Common myeloid progenitor, CD34-positive (primary cell): Measurements from ENCODE around the gene AK1.

ENCODE experiments used
- CTCF ChIA-PET: fragments of 350-600 bp; sonication (Branson Sonifier 250); formaldehyde crosslinking; loops from one replicate; lab custom pipeline; 2021; ENCODE audit warnings: antibody characterized with exemption; lab: Charles Lee
- POLR2A ChIA-PET: fragments of 350-600 bp; sonication (Branson Sonifier 250); formaldehyde crosslinking; loops from one replicate; lab custom pipeline; 2021; ENCODE audit warnings: antibody characterized with exemption; lab: Charles Lee
- DNase-seq, 3 donors: peaks; one replicate each; pipeline versions ENCODE4 v3.0.0 to v3.0.0-alpha.2; 2013
- H3K27ac ChIP-seq, 2 experiments: 1 replicate in 1 of 2; 2 replicates in 1 of 2; pipeline ENCODE4 v1.7.0; 2013; ENCODE audit warnings: inconsistent platforms in 2 of 2, low read length in 2 of 2, mild to moderate bottlenecking in 2 of 2, low read depth in 1 of 2, moderate library complexity in 1 of 2; ENCODE audit not compliant: severe bottlenecking in 2 of 2, insufficient read depth in 1 of 2, poor library complexity in 1 of 2
- H3K27me3 ChIP-seq, 5 experiments: replicated peaks in 2 of 5; 1 replicate in 3 of 5; 2 replicates in 2 of 5; pipeline versions ENCODE4 v1.6.1 to v1.7.0; 2013; ENCODE audit warnings: low read length in 4 of 5, mild to moderate bottlenecking in 2 of 5, moderate library complexity in 2 of 5, inconsistent platforms in 1 of 5; ENCODE audit not compliant: insufficient read depth in 5 of 5, control insufficient read depth in 4 of 5
- H3K36me3 ChIP-seq, 4 experiments: 1 replicate in 2 of 4; 2 replicates in 2 of 4; pipeline versions ENCODE4 v1.6.1 to v1.7.0; 2013; ENCODE audit warnings: low read length in 3 of 4, control low read depth in 1 of 4, mild to moderate bottlenecking in 1 of 4; ENCODE audit not compliant: control insufficient read depth in 4 of 4, insufficient read depth in 4 of 4
- H3K4me1 ChIP-seq, 4 experiments: 1 replicate in 3 of 4; 2 replicates in 1 of 4; pipeline versions ENCODE4 v1.6.1 to v1.7.1; 2013; ENCODE audit warnings: low read length in 3 of 4, mild to moderate bottlenecking in 3 of 4, control low read depth in 1 of 4, inconsistent platforms in 1 of 4, moderate library complexity in 1 of 4; ENCODE audit not compliant: control insufficient read depth in 4 of 4, insufficient read depth in 4 of 4; ENCODE audit errors: control extremely low read depth in 1 of 4
- H3K4me3 ChIP-seq, 7 experiments: 1 replicate in 4 of 7; 2 replicates in 3 of 7; pipeline versions ENCODE4 v1.5.1 to v1.7.0; 2013; ENCODE audit warnings: mild to moderate bottlenecking in 7 of 7, low read length in 6 of 7, moderate library complexity in 6 of 7, inconsistent platforms in 2 of 7, low read depth in 2 of 7, control low read depth in 1 of 7; ENCODE audit not compliant: insufficient read depth in 4 of 7, control insufficient read depth in 1 of 7; ENCODE audit errors: extremely low read depth in 1 of 7
- H3K9me3 ChIP-seq, 5 experiments: 1 replicate in 4 of 5; 2 replicates in 1 of 5; pipeline versions ENCODE4 v1.6.1 to v1.7.1; 2013; ENCODE audit warnings: low read length in 4 of 5, mild to moderate bottlenecking in 2 of 5, inconsistent platforms in 1 of 5, low read depth in 1 of 5, moderate library complexity in 1 of 5; ENCODE audit not compliant: control insufficient read depth in 4 of 5, insufficient read depth in 2 of 5; ENCODE audit errors: control extremely low read depth in 1 of 5
- WGBS: methylation state at CpG from one replicate; pipeline ENCODE4 v1.1.5; 2013; ENCODE audit not compliant: insufficient coverage; 5-methylcytosine and 5-hydroxymethylcytosine counted together

The AK1 gene

GRCh38 chr9:127880143-127880542 is 2.7 kb upstream of the AK1 start:
- H3K36me3 ChIP-seq, result peaks cover 0 to 8% (median 0%) of the 10 kb centered on the region in 4 experiments
- H3K4me3 ChIP-seq, result no peak overlapping the region
- no CpG with 5 or more reads among the region's 8 CpGs for WGBS
- H3K27me3 ChIP-seq, result peaks cover 0 to 3% (median 0%) of the 10 kb centered on the region in 5 experiments
- peaks cover under 1 to 49% (median 42%) of the 10 kb centered on the region in 4 experiments for H3K4me1 ChIP-seq
- H3K9me3 ChIP-seq, result no peaks in the 10 kb centered on the region
- POLR2A ChIA-PET, result interaction anchor here (0.6 kb wide), 1 partner anchor 83 kb away, joined by 4 read pairs; no protein-coding TSS in a partner anchor
- CTCF ChIA-PET, result interaction anchor here (2.9 to 3.5 kb wide), 2 partner anchors 9 to 35 kb away, joined by 12 to 33 read pairs; partner anchors contain the start of gene ST6GALNAC4
- no peak overlapping the region for H3K27ac ChIP-seq
- no peak for DNase-seq

- 65% methylated on average over 4 of the region's 8 CpGs for WGBS
- peaks cover 0 to 36% (median 29%) of the 10 kb centered on the region in 4 experiments for H3K4me1 ChIP-seq
- H3K27ac ChIP-seq, result no peak overlapping the region
- H3K27me3 ChIP-seq, result peaks cover 0 to 3% (median 0%) of the 10 kb centered on the region in 5 experiments
- no peaks in the 10 kb centered on the region for H3K36me3 ChIP-seq
- no peak for DNase-seq
- ChIA-PET POLR2A (interaction anchor here (0.7 kb wide), 1 partner anchor 12 kb away, joined by 3 read pairs; no protein-coding TSS in a partner anchor), CTCF (interaction anchor here (1.6 to 2.5 kb wide), 2 partner anchors 10 to 54 kb away, joined by 4 to 16 read pairs; no protein-coding TSS in a partner anchor)
- H3K9me3 ChIP-seq, result no peaks in the 10 kb centered on the region
- H3K4me3 ChIP-seq, result no peak overlapping the region
These were observed 1.3 kb upstream of the AK1 start for GRCh38 chr9:127878652-127879390.

- DNase-seq, result no peak
- Histone ChIP-seq H3K9me3 (no peaks in the 10 kb centered on the region), H3K4me3 (peak overlapping the region in 4 of 7 experiments; percentile 36 to 64 (median 57)), H3K27ac (no peak overlapping the region), H3K4me1 (peaks cover 0 to 29% (median 23%) of the 10 kb centered on the region in 4 experiments), H3K27me3 (peaks cover 0 to 3% (median 0%) of the 10 kb centered on the region in 5 experiments), H3K36me3 (no peaks in the 10 kb centered on the region)
- CTCF ChIA-PET, result interaction anchor here (0.8 to 2.5 kb wide), 3 partner anchors 9 to 53 kb away, joined by 3 to 16 read pairs (median 4); no protein-coding TSS in a partner anchor
- 85% methylated on average over 16 of the region's 18 CpGs for WGBS
- POLR2A ChIA-PET, result interaction anchor here (0.7 kb wide), 1 partner anchor 12 kb away, joined by 3 read pairs; no protein-coding TSS in a partner anchor
These were observed 651 bp upstream of the AK1 start for GRCh38 chr9:127878001-127878651.

GRCh38 chr9:127876764-127877562 is 512 bp downstream of the AK1 start:
- Histone ChIP-seq H3K27ac (no peak overlapping the region), H3K9me3 (no peaks in the 10 kb centered on the region), H3K27me3 (peaks cover 0 to 3% (median 0%) of the 10 kb centered on the region in 5 experiments), H3K4me3 (peak overlapping the region in 5 of 7 experiments; percentile 10 to 64 (median 51)), H3K4me1 (peaks cover 0 to 19% (median 13%) of the 10 kb centered on the region in 4 experiments), H3K36me3 (no peaks in the 10 kb centered on the region)
- peak in 1 of 3 donors; percentile 36 for DNase-seq
- 53% methylated on average over 19 of the region's 26 CpGs for WGBS
- CTCF ChIA-PET, result interaction anchor here (0.6 to 2.5 kb wide), 8 partner anchors 8 to 111 kb away, joined by 3 to 16 read pairs (median 4); no protein-coding TSS in a partner anchor
- POLR2A ChIA-PET, result no interaction called here

GRCh38 chr9:127876026-127876763 is 1.3 kb downstream of the AK1 start:
- no peak overlapping the region for H3K4me3 ChIP-seq
- H3K27me3 ChIP-seq, result peaks cover 0 to 3% (median 0%) of the 10 kb centered on the region in 5 experiments
- H3K9me3 ChIP-seq, result no peaks in the 10 kb centered on the region
- H3K27ac ChIP-seq, result no peak overlapping the region
- WGBS, result 97% methylated on average over 8 of the region's 14 CpGs
- H3K36me3 ChIP-seq, result no peaks in the 10 kb centered on the region
- ChIA-PET POLR2A (no interaction called here), CTCF (interaction anchor here (0.6 to 1.7 kb wide), 8 partner anchors 11 to 110 kb away, joined by 3 to 7 read pairs (median 4); no protein-coding TSS in a partner anchor)
- H3K4me1 ChIP-seq, result peaks cover 0 to 19% (median 13%) of the 10 kb centered on the region in 4 experiments
- DNase-seq, result no peak
